Measurements from ENCODE around the gene CDPF1.
"Not testable (repeated sequence)": the region's sequence is repeated elsewhere in the genome, so short reads cannot be mapped to it uniquely, and the experiment has no call there.

Gene CDPF1

DNA sequence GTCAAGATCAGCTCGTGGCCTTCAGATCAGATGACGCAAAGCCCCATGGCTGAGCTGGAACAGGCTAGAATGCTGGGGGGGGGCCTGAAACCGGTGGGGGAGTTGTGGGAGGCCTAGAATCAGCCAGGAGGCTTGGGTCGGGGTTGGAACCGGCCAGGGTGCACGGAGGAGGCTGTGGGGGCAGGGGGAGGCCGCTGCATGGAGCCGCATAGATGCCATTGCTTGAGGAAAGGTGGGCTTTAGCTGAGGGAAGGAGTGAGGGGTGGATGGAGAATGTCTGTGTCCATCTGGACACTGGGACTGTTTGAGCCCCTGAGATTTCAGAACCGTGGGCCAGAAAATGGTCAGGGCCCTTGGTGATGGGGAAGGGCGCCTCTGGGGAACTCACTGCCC lies 25.2 kb downstream of the CDPF1 start:
- DNase-seq (ENCODE audit: low read depth, low spot score) = no peak

DNA sequence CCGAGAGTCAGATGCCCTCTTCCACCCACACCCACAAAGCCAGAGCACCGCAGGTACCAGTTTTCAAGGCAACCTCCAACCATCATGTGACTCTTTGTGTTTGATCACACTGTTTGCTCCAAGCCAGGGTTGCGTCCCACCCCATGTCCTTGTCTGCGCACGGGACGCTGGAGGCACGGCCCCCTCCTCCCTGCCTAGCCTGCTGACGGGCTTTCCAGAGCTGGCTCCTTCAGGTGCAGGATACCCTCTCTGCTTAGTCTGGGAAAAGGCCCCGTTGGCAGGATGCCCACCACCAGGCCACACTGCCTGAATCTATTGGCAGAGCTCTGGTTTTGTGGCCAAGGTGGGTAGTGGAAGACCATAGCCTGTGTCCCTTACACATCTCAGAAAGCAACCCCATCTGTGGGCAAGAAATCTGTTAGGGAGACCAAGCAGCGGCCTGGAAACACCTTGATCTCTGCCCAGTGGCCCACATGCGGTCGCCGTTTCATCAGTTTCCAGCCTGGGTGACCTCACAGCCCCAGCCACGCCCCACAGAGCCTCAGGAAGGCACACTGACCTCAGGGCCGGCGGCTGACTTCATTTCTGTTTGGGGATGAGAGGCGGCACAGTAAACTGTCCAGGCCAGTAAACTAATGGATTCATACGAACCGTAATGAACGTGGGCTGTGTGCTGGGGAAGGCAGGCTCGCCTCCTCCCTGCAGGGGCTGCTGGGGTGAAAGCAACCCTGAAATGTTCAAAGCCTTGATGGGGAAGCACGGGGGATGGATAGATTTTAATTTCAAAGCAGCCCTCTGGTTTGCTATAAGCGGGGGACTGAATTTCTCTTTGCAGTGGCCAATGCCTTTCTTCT lies 25.8 kb downstream of the CDPF1 start:
- no peak for DNase-seq (ENCODE audit: low read depth, low spot score)

GRCh38 chr22:46220921-46221320 lies 29.2 kb downstream of the CDPF1 start:
- no peak for DNase-seq (ENCODE audit: low read depth, low spot score)

GRCh38 chr22:46219636-46220035 lies 30.5 kb downstream of the CDPF1 start:
- no peak for DNase-seq (ENCODE audit: low read depth, low spot score)

DNA sequence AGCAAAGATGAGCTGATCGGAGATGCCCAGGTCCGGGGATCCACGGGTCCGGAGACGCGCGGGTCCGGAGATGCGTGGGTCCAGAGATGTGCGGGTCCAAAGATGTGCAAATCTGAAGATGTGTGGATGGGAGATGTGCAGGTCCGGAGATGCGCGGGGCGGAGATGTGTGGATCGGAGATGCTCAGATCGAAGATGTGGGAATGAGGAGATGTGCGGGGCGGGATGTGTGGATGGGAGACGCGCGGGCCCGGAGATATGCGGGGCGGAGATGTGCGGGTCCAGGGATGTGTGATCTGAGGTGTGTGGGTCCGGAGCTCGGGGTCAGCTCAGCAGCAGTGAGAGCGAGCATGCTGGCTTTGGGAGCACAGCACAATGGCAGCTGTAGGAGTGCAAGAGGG lies 35.5 kb downstream of the CDPF1 start:
- DNase-seq (ENCODE audit: low read depth, low spot score) = no peak

- no peak for DNase-seq (ENCODE audit: low read depth, low spot score)
Measured at GRCh38 chr22:46214149-46214548, 35.9 kb downstream of the CDPF1 start.

DNA sequence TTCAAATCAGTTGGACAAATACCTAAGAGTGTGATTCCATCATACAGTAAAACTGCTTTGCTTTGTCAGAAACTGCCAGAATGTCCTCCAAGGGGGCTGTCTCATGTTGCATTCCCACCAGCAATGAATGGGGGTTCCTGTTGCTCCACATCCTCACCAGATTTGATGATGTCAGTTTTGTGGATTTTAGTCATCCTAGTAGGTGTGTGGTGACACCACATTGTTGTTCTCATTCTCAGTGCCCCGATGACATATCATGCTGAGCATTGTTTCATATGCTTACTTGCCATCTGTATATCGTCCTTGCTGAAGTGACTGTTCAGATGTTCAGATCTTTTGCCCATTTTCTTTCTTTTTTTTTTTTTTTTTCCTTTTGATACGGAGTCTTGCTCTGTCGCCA lies 37.0 kb downstream of the CDPF1 start:
- DNase-seq (ENCODE audit: low read depth, low spot score) = no peak

DNA sequence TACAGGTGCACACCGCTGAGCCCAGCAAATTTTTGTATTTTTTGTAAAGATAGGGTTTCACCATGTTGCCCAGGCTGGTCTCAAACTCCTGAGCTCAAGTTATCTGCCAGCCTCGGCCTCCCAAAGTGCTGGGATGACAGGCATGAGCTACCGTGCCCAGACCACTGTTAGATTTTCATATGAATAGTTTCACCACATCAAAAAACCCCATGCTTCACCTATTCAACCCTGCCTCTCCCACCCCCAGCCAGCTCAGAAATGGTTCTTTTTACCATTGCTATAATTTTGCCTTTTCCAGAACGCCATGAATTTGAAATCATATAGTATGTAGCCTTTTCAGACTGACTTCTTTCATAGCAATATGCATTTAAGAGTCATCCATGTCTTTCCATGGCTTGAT lies 37.9 kb downstream of the CDPF1 start:
- no peak for DNase-seq (ENCODE audit: low read depth, low spot score)

- no peak for DNase-seq (ENCODE audit: low read depth, low spot score)
Measured at GRCh38 chr22:46209262-46209661, 40.8 kb downstream of the CDPF1 start.

- no peak for DNase-seq (ENCODE audit: low read depth, low spot score)
Measured at GRCh38 chr22:46203601-46203980, 46.5 kb downstream of the CDPF1 start.

- DNase-seq (ENCODE audit: low read depth, low spot score) = no peak
Measured at GRCh38 chr22:46202897-46203600, 47.0 kb downstream of the CDPF1 start.

DNA sequence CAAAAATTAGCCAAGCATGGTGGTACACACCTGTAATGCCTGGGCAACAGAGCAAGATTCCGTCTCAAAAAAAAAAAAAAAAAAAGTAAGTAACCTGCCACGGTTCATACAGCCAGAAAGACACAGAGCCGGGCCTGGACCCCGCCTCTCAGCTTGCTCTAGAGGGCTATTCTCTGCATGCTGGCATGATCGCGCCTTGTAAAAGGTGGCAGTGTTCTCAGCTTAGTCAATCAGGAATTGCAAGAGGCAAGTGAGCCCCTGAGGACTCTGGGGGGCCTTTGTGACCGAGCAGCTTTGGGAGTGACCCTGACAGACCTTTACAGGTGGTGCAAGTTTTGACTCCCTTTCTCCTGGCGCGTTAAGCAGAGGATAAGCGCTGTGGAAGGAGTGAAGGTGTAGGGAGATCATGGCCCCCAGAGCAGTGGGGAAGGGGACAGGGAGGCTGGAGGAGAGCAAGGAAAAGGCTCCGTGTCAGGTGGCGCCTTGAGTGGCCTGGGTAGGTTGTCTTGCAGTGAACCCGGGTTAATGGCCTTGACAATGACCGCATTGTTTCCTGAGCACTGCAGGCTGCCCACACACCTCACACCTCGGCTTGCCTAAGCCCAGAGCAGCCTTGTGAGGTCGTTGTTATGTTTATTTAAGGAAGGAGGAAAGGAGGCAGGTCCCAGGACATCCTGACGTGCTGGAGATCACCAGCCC lies 48.9 kb downstream of the CDPF1 start:
- DNase-seq (ENCODE audit: low read depth, low spot score) = no peak

GRCh38 chr22:46198806-46199205 lies 51.3 kb downstream of the CDPF1 start:
- DNase-seq (ENCODE audit: low read depth, low spot score) = not testable (repeated sequence)

DNA sequence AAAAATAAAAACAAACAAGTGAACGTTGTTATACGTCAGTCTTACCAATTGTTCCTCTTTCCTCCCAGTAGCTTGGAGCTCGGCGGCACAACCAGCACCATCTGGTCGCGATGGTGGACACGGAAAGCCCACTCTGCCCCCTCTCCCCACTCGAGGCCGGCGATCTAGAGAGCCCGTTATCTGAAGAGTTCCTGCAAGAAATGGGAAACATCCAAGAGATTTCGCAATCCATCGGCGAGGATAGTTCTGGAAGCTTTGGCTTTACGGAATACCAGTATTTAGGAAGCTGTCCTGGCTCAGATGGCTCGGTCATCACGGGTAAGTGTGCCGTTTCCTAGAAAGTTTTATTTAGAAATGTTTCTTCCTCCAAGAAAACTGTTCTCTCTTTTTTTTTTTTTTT lies 51.8 kb downstream of the CDPF1 start:
- DNase-seq (ENCODE audit: low read depth, low spot score) = no peak

DNA sequence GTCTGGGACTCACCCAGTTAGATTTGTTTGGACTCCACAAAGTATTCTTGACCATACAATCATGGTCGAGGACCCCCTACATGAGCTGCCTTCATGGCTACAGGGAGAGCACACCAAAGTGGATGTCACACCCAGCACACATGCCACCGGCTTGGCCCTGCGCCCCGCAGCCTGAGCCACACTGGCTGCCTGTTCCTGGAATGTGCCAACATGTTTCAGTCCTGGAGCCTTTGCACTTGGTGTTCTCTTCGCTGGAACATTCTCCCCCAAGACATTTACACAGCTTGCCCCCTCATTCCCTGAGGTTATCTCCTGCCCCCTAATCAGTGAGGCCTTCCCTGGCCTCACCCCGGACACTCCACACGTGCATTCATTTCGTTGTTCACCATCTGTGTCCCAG lies 53.8 kb downstream of the CDPF1 start:
- DNase-seq (ENCODE audit: low read depth, low spot score) = no peak

- no peak for DNase-seq (ENCODE audit: low read depth, low spot score)
Measured at GRCh38 chr22:46195487-46196165, 54.5 kb downstream of the CDPF1 start.
